GM23338 (cell line): Measurements from ENCODE around the gene MBD6. TPM values are rescaled to one million over a fixed set of nuclear protein-coding genes. Genes with fewer than 3 reads are reported as not detected.

Experiments
- ATAC-seq: fragments of 200-7000 bp; cut with Tn5 transposase; 3 replicates; pipeline ENCODE4 v1.9.1; 2020
- DNase-seq: peaks from one replicate; pipeline ENCODE4 v3.0.0-alpha.2; 2015; ENCODE audit warnings: low spot score
- H2AFZ ChIP-seq: fragments of 200-600 bp; sonication (generic); 2 replicates; pipeline ENCODE4 v1.8.0; 2016; ENCODE audit warnings: antibody characterized with exemption, mild to moderate bottlenecking, moderate library complexity
- H3F3A ChIP-seq: fragments of 200-600 bp; sonication (generic); replicated peaks from 2 replicates; pipeline ENCODE4 v1.8.0; 2017; ENCODE audit warnings: antibody characterized with exemption, mixed run types, low read depth
- H3K27ac ChIP-seq: fragments of 200-600 bp; sonication (generic); 2 replicates; pipeline ENCODE4 v1.6.1; 2016; ENCODE audit warnings: low read depth
- H3K27me3 ChIP-seq: fragments of 200-600 bp; sonication (generic); 2 replicates; pipeline ENCODE4 v1.8.0; 2016; ENCODE audit warnings: mild to moderate bottlenecking, mixed run types, moderate library complexity; ENCODE audit not compliant: insufficient read depth
- H3K36me3 ChIP-seq: fragments of 200-600 bp; sonication (generic); 2 replicates; pipeline ENCODE4 v1.8.0; 2016; ENCODE audit warnings: mild to moderate bottlenecking; ENCODE audit not compliant: insufficient read depth
- H3K4me1 ChIP-seq: fragments of 200-600 bp; sonication (generic); 2 replicates; pipeline ENCODE4 v1.8.0; 2016; ENCODE audit warnings: mild to moderate bottlenecking, moderate library complexity; ENCODE audit not compliant: insufficient read depth
- H3K4me2 ChIP-seq: fragments of 200-600 bp; sonication (generic); 2 replicates; pipeline ENCODE4 v1.7.1; 2017; ENCODE audit warnings: mixed run types
- H3K4me3 ChIP-seq: fragments of 200-600 bp; sonication (generic); 2 replicates; pipeline ENCODE4 v1.6.1; 2016; ENCODE audit warnings: mixed run types
- H3K79me2 ChIP-seq: fragments of 200-600 bp; sonication (generic); replicated peaks from 2 replicates; pipeline ENCODE4 v1.8.0; 2017; ENCODE audit warnings: mild to moderate bottlenecking; ENCODE audit not compliant: insufficient read depth
- H3K9me2 ChIP-seq: fragments of 200-600 bp; sonication (generic); 2 replicates; pipeline ENCODE4 v1.8.0; 2017; ENCODE audit not compliant: insufficient read depth
- H4K20me1 ChIP-seq: fragments of 200-600 bp; sonication (generic); replicated peaks from 2 replicates; pipeline ENCODE4 v1.8.0; 2017; ENCODE audit warnings: mild to moderate bottlenecking; ENCODE audit not compliant: insufficient read depth
- H3K27ac Mint-ChIP-seq: 2 replicates; pipeline ENCODE4 v1.8.0; 2020; ENCODE audit warnings: inconsistent platforms, mild to moderate bottlenecking, moderate library complexity, mixed read lengths
- H3K27me3 Mint-ChIP-seq: 3 replicates; pipeline ENCODE4 v1.8.0; 2022; ENCODE audit warnings: low read depth, mild to moderate bottlenecking, moderate library complexity, mixed read lengths, inconsistent platforms; ENCODE audit not compliant: insufficient read depth, poor library complexity
- H3K36me3 Mint-ChIP-seq: 3 replicates; pipeline ENCODE4 v1.8.0; 2021; ENCODE audit warnings: low read depth, mild to moderate bottlenecking, inconsistent platforms, moderate library complexity, mixed read lengths
- H3K4me1 Mint-ChIP-seq: 3 replicates; pipeline ENCODE4 v1.8.0; 2020; ENCODE audit warnings: mild to moderate bottlenecking, inconsistent platforms, mixed read lengths
- H3K4me3 Mint-ChIP-seq: 3 replicates; pipeline ENCODE4 v1.8.0; 2021; ENCODE audit warnings: moderate library complexity, mild to moderate bottlenecking, inconsistent platforms, mixed read lengths
- H3K9me3 Mint-ChIP-seq: 3 replicates; pipeline ENCODE4 v1.8.0; 2020; ENCODE audit warnings: moderate library complexity, mild to moderate bottlenecking, inconsistent platforms, mixed read lengths
- CREB1 ChIP-seq: fragments of 250-450 bp; sonication (Bioruptor Pico); IDR thresholded peaks from 2 replicates; pipeline ENCODE4 v1.5.0; 2020; ENCODE audit warnings: low read depth, mild to moderate bottlenecking, moderate library complexity
- EZH2phosphoT487 ChIP-seq: fragments of 200-600 bp; sonication (generic); IDR thresholded peaks from one replicate; pipeline ENCODE4 v1.8.1; 2018; ENCODE audit warnings: antibody characterized with exemption; ENCODE audit not compliant: unreplicated experiment
- JUNB ChIP-seq: IDR thresholded peaks from one replicate; pipeline ENCODE4 v1.6.1; 2016; ENCODE audit warnings: antibody characterized with exemption; ENCODE audit not compliant: unreplicated experiment
- POLR2AphosphoS5 ChIP-seq: IDR thresholded peaks from 2 replicates; pipeline ENCODE4 v1.6.1; 2016; ENCODE audit warnings: antibody characterized with exemption, low read depth
- STAT1 ChIP-seq: IDR thresholded peaks from one replicate; pipeline ENCODE4 v1.6.1; 2016; ENCODE audit warnings: antibody characterized with exemption; ENCODE audit not compliant: unreplicated experiment
- ZNF114 ChIP-seq: fragments of 250-450 bp; sonication (Bioruptor Pico); IDR thresholded peaks from 2 replicates; pipeline ENCODE4 v1.5.0; 2020; ENCODE audit warnings: mild to moderate bottlenecking, moderate library complexity
- ZNF331 ChIP-seq: fragments of 250-450 bp; sonication (Bioruptor Pico); IDR thresholded peaks from 2 replicates; pipeline ENCODE4 v1.5.0; 2020; ENCODE audit warnings: low read depth, mild to moderate bottlenecking, moderate library complexity
- polyA plus RNA-seq: library from polyadenylated mRNA; unstranded; fragments of >200 nt; fragmentation: Nextera tagmentation; extraction: Ambion mirVana; gene quantifications from 2 replicates; pipeline ENCODE4 v1.2.1, GENCODE V29; 2016
- total RNA-seq: library from RNA; depleted of rRNA; stranded (reverse); fragments of >200 nt; shearing (Covaris generic); gene quantifications from 2 replicates; pipeline ENCODE4 v1.2.3, GENCODE V29; 2014
- TF ChIP-seq, protein P1 (sequence below): IDR thresholded peaks from one replicate; pipeline ENCODE4 v1.6.1; 2018; ENCODE audit warnings: antibody characterized with exemption; ENCODE audit not compliant: unreplicated experiment
- TF ChIP-seq, protein P2 (sequence below): IDR thresholded peaks from 2 replicates; pipeline ENCODE4 v1.6.1; 2016; ENCODE audit warnings: antibody characterized with exemption

The MBD6 gene
- total and polyA plus RNA-seq, 2 experiments from 2014 or later: 12.5 to 17.1 TPM

DNA sequence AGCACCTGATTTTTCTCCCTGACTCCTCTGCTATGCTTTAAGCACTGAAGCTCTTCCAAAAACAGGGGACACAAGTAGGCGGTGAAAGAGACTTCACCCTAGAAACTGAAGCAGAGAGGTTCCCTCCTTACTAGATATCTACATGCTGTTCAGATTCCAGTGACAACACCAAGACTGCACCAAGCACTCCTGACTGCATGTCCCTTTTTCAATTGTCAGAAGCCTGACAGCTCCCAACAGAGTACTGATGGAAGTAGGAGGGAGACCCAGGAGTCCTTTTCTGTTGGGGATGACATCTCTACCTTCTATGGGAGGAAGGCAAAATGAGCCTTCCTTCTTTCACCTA is 13.9 kb downstream of the MBD6 start:
- H3K27ac Mint-ChIP-seq: no peak overlapping the region
- Histone ChIP-seq H4K20me1 (peaks cover 4% of the 10 kb centered on the region; the same call in 1 of the 2 replicates), H3K4me1 (no peaks in the 10 kb centered on the region), H3K4me2 (no peak overlapping the region), H3K36me3 (peaks cover 17% of the 10 kb centered on the region), H3K27me3 (no peaks in the 10 kb centered on the region), H2AFZ (no peak overlapping the region), H3K9me2 (no peaks in the 10 kb centered on the region), H3K27ac (no peak overlapping the region), H3K4me3 (no peak overlapping the region), H3K79me2 (no peaks in the 10 kb centered on the region), H3F3A (0 out of 2 replicates have a peak, but pooled peaks cover 6% of the 10 kb centered on the region)
- H3K9me3 Mint-ChIP-seq: no peaks in the 10 kb centered on the region
- peaks cover 52% of the 10 kb centered on the region for H3K36me3 Mint-ChIP-seq
- peaks cover 22% of the 10 kb centered on the region for H3K4me1 Mint-ChIP-seq
- ATAC-seq: no peak
- TF ChIP-seq CREB1 (CRISPR knock-in tag) (no peak), JUNB (no peak), ZNF331 (CRISPR knock-in tag) (no peak), STAT1 (no peak), ZNF114 (CRISPR knock-in tag) (no peak)
- H3K4me3 Mint-ChIP-seq: no peak overlapping the region; the same call in 2 of the 3 replicates
- no peak for DNase-seq
- H3K27me3 Mint-ChIP-seq: peaks cover 5% of the 10 kb centered on the region

DNA sequence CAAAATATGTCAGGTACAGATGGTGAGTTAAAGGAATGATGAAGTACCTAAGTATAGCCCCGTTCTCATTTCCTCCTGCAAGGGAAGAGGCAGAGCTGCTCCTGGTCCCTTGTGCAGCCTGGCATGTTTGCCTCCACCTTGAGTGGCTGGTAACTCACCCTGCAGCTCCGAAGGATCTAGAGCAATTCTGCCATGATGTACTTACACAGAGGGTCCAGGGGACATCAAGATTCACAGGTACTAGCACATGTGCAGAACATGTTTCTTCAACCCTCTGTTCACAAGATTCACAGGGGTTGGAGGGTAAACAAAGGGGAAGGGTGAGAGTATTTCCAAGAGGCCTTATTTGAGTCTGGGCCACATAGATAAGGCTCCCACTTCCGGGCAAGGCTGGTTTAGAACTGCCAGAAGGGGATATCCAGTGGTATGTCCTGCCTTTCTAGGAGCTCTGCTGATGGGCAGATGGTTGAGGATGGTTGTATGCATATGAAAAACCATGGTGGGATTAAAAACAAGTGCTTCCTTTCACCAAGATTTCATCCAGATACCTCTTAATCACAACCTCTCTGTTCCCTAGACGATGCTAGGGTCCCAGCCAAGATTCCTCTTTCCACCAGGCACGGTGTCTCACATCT is 16.6 kb downstream of the MBD6 start:
- Histone ChIP-seq H3K9me2 (no peaks in the 10 kb centered on the region), H3K4me3 (no peak overlapping the region), H3F3A (0 out of 2 replicates have a peak, but pooled peaks cover 4% of the 10 kb centered on the region), H3K4me1 (no peaks in the 10 kb centered on the region), H3K79me2 (no peaks in the 10 kb centered on the region), H2AFZ (no peak overlapping the region), H3K4me2 (no peak overlapping the region), H3K36me3 (peaks cover 7% of the 10 kb centered on the region; the same call in 1 of the 2 replicates), H4K20me1 (peaks cover 8% of the 10 kb centered on the region; the same call in 1 of the 2 replicates), H3K27me3 (no peaks in the 10 kb centered on the region), H3K27ac (no peak overlapping the region)
- Mint-ChIP-seq H3K9me3 (no peaks in the 10 kb centered on the region), H3K36me3 (peaks cover 25% of the 10 kb centered on the region), H3K4me1 (peaks cover 22% of the 10 kb centered on the region), H3K27me3 (peaks cover 1% of the 10 kb centered on the region), H3K4me3 (no peak overlapping the region), H3K27ac (no peak overlapping the region)
- ATAC-seq: no peak
- no peak for TF ChIP-seq JUNB
- TF ChIP-seq POLR2AphosphoS5: no peak
- TF ChIP-seq ZNF331 (CRISPR knock-in tag): no peak
- TF ChIP-seq, protein P1, sequence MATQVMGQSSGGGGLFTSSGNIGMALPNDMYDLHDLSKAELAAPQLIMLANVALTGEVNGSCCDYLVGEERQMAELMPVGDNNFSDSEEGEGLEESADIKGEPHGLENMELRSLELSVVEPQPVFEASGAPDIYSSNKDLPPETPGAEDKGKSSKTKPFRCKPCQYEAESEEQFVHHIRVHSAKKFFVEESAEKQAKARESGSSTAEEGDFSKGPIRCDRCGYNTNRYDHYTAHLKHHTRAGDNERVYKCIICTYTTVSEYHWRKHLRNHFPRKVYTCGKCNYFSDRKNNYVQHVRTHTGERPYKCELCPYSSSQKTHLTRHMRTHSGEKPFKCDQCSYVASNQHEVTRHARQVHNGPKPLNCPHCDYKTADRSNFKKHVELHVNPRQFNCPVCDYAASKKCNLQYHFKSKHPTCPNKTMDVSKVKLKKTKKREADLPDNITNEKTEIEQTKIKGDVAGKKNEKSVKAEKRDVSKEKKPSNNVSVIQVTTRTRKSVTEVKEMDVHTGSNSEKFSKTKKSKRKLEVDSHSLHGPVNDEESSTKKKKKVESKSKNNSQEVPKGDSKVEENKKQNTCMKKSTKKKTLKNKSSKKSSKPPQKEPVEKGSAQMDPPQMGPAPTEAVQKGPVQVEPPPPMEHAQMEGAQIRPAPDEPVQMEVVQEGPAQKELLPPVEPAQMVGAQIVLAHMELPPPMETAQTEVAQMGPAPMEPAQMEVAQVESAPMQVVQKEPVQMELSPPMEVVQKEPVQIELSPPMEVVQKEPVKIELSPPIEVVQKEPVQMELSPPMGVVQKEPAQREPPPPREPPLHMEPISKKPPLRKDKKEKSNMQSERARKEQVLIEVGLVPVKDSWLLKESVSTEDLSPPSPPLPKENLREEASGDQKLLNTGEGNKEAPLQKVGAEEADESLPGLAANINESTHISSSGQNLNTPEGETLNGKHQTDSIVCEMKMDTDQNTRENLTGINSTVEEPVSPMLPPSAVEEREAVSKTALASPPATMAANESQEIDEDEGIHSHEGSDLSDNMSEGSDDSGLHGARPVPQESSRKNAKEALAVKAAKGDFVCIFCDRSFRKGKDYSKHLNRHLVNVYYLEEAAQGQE: no peak
- TF ChIP-seq, protein P2, sequence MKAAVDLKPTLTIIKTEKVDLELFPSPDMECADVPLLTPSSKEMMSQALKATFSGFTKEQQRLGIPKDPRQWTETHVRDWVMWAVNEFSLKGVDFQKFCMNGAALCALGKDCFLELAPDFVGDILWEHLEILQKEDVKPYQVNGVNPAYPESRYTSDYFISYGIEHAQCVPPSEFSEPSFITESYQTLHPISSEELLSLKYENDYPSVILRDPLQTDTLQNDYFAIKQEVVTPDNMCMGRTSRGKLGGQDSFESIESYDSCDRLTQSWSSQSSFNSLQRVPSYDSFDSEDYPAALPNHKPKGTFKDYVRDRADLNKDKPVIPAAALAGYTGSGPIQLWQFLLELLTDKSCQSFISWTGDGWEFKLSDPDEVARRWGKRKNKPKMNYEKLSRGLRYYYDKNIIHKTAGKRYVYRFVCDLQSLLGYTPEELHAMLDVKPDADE: no peak
- TF ChIP-seq EZH2phosphoT487: no peak
- no peak for DNase-seq
